H1 (cell line): ENCODE data around the gene TNRC6B. TPM values are rescaled to one million over a fixed set of nuclear protein-coding genes. Genes with fewer than 3 reads are reported as not detected.

ENCODE experiments used
- CTCF ChIA-PET: fragments of 300-600 bp; sonication (Branson Sonifier 250); formaldehyde crosslinking; loops from one replicate; lab custom pipeline; 2021; ENCODE audit not compliant: partially characterized antibody; lab: Charles Lee
- POLR2A ChIA-PET: fragments of 300-600 bp; sonication (Branson Sonifier 250); formaldehyde crosslinking; loops from one replicate; lab custom pipeline; 2021; ENCODE audit warnings: inconsistent platforms; ENCODE audit not compliant: partially characterized antibody; lab: Charles Lee
- DNase-seq, 2 experiments: peaks; one replicate each; pipeline versions ENCODE4 v3.0.0 to v3.0.0-alpha.2; 2010 to 2022; ENCODE audit warnings: low spot score in 2 of 2, low read depth in 1 of 2, mixed read lengths in 1 of 2
- FAIRE-seq: peaks from 2 replicates; lab custom pipeline; 2011; peaks lifted over from hg19 to GRCh38; lab: Jason Lieb, UNC
- H2AFZ ChIP-seq: 2 replicates; pipeline ENCODE4 v1.8.1; 2012; ENCODE audit warnings: low read length, inconsistent platforms
- H2AK5ac ChIP-seq: 2 replicates; pipeline ENCODE4 v1.6.1; 2013; ENCODE audit warnings: low read depth, low read length
- H2BK120ac ChIP-seq: replicated peaks from 2 replicates; pipeline ENCODE3; 2013; ENCODE audit warnings: low read depth, low read length, inconsistent platforms
- H2BK12ac ChIP-seq: 2 replicates; pipeline ENCODE4 v1.6.1; 2013; ENCODE audit warnings: low read depth, low read length
- H2BK15ac ChIP-seq: 2 replicates; pipeline ENCODE4 v1.6.1; 2013; ENCODE audit warnings: low read length
- H2BK20ac ChIP-seq: 2 replicates; pipeline ENCODE4 v1.6.1; 2013; ENCODE audit warnings: low read length
- H2BK5ac ChIP-seq: 2 replicates; pipeline ENCODE4 v1.6.1; 2013; ENCODE audit warnings: low read depth, low read length
- H3K14ac ChIP-seq: 2 replicates; pipeline ENCODE4 v1.6.1; 2013; ENCODE audit warnings: inconsistent platforms; ENCODE audit not compliant: insufficient read length
- H3K18ac ChIP-seq: 2 replicates; pipeline ENCODE4 v1.6.1; 2013; ENCODE audit warnings: low read length; ENCODE audit errors: extremely low read depth
- H3K23ac ChIP-seq: 2 replicates; pipeline ENCODE4 v1.6.1; 2013; ENCODE audit warnings: inconsistent platforms; ENCODE audit not compliant: insufficient read length
- H3K23me2 ChIP-seq: 2 replicates; pipeline ENCODE4 v1.6.1; 2013; ENCODE audit warnings: low read depth, low read length
- H3K27ac ChIP-seq: 2 replicates; pipeline ENCODE4 v1.6.1; 2011; ENCODE audit warnings: low read depth, low read length, inconsistent platforms
- H3K27me3 ChIP-seq, 4 experiments: replicated peaks in 1 of 4; 1 replicate in 1 of 4; 2 replicates in 3 of 4; pipeline versions ENCODE4 v1.6.1 to v1.8.1; 2011 to 2013; ENCODE audit warnings: low read length in 3 of 4, mild to moderate bottlenecking in 3 of 4, inconsistent platforms in 2 of 4, mixed read lengths in 2 of 4, moderate library complexity in 1 of 4; ENCODE audit not compliant: control insufficient read depth in 3 of 4, insufficient read depth in 3 of 4; ENCODE audit errors: extremely low read depth in 1 of 4
- H3K36me3 ChIP-seq, 4 experiments: 2 replicates each; pipeline versions ENCODE4 v1.6.1 to v1.8.1; 2011 to 2013; ENCODE audit warnings: mild to moderate bottlenecking in 4 of 4, low read length in 3 of 4, moderate library complexity in 2 of 4, control low read depth in 1 of 4, inconsistent platforms in 1 of 4; ENCODE audit not compliant: insufficient read depth in 4 of 4, control insufficient read depth in 2 of 4
- H3K4ac ChIP-seq: replicated peaks from 2 replicates; pipeline ENCODE3; 2013; ENCODE audit warnings: low read length, low read depth, mixed read lengths, inconsistent platforms; ENCODE audit not compliant: insufficient read length
- H3K4me1 ChIP-seq, 4 experiments: replicated peaks in 1 of 4; 1 replicate in 1 of 4; 2 replicates in 3 of 4; pipeline versions ENCODE4 v1.6.1 to v1.8.1; 2011 to 2013; ENCODE audit warnings: low read length in 3 of 4, inconsistent platforms in 2 of 4, mixed read lengths in 1 of 4; ENCODE audit not compliant: insufficient read depth in 4 of 4, control insufficient read depth in 3 of 4
- H3K4me2 ChIP-seq, 2 experiments: 2 replicates each; pipeline versions ENCODE4 v1.6.1 to v1.8.1; 2011 to 2013; ENCODE audit warnings: low read depth in 2 of 2, low read length in 2 of 2, control low read depth in 1 of 2, inconsistent platforms in 1 of 2, mild to moderate bottlenecking in 1 of 2; ENCODE audit not compliant: insufficient read depth in 1 of 2
- H3K4me3 ChIP-seq, 4 experiments: fragments of 200-600, 300-600 bp in 1 of 4; sonication (generic), shearing (Covaris generic), sonication (Bioruptor Twin) in 1 of 4; 2 replicates each; pipeline versions ENCODE4 v1.5.1 to v1.8.1; 2011 to 2016; ENCODE audit warnings: low read length in 4 of 4, low read depth in 3 of 4, control low read depth in 2 of 4, inconsistent platforms in 2 of 4, mild to moderate bottlenecking in 2 of 4, mixed read lengths in 1 of 4, moderate library complexity in 1 of 4; ENCODE audit not compliant: insufficient read depth in 2 of 4; ENCODE audit errors: extremely low read depth in 1 of 4
- H3K56ac ChIP-seq: replicated peaks from 2 replicates; pipeline ENCODE3; 2013; ENCODE audit warnings: low read depth, mild to moderate bottlenecking, mixed read lengths, low read length, inconsistent platforms; ENCODE audit not compliant: insufficient read length
- H3K79me1 ChIP-seq: 2 replicates; pipeline ENCODE4 v1.6.1; 2013; ENCODE audit warnings: low read depth, low read length, control low read depth
- H3K79me2 ChIP-seq, 2 experiments: 2 replicates each; pipeline versions ENCODE4 v1.6.1 to v1.8.1; 2012 to 2013; ENCODE audit warnings: low read length in 2 of 2, mild to moderate bottlenecking in 2 of 2, inconsistent platforms in 1 of 2; ENCODE audit not compliant: insufficient read depth in 2 of 2, control insufficient read depth in 1 of 2
- H3K9ac ChIP-seq, 4 experiments: replicated peaks in 1 of 4; 1 replicate in 1 of 4; 2 replicates in 3 of 4; pipeline versions ENCODE4 v1.6.1 to v1.8.1; 2011 to 2013; ENCODE audit warnings: low read depth in 3 of 4, low read length in 3 of 4, control low read depth in 2 of 4, mild to moderate bottlenecking in 2 of 4, moderate library complexity in 2 of 4, inconsistent platforms in 1 of 4; ENCODE audit errors: extremely low read depth in 1 of 4
- H3K9me3 ChIP-seq, 2 experiments: 2 replicates each; pipeline versions ENCODE4 v1.6.1 to v1.8.1; 2012 to 2013; ENCODE audit warnings: mild to moderate bottlenecking in 2 of 2, moderate library complexity in 2 of 2, control low read depth in 1 of 2, inconsistent platforms in 1 of 2, low read depth in 1 of 2, low read length in 1 of 2, mixed read lengths in 1 of 2; ENCODE audit not compliant: insufficient read depth in 2 of 2
- H4K20me1 ChIP-seq, 2 experiments: replicated peaks in 1 of 2; 2 replicates each; pipeline versions ENCODE3 to v1.8.1; 2011 to 2013; ENCODE audit warnings: inconsistent platforms in 2 of 2, low read length in 2 of 2, mild to moderate bottlenecking in 1 of 2; ENCODE audit not compliant: insufficient read depth in 2 of 2, control insufficient read depth in 1 of 2
- H4K5ac ChIP-seq: 2 replicates; pipeline ENCODE4 v1.6.1; 2013; ENCODE audit warnings: low read length, low read depth, mixed read lengths, inconsistent platforms; ENCODE audit not compliant: insufficient read length
- H4K8ac ChIP-seq: 2 replicates; pipeline ENCODE4 v1.8.0; 2013; ENCODE audit warnings: mild to moderate bottlenecking, moderate library complexity, low read length, inconsistent platforms; ENCODE audit not compliant: insufficient read depth; ENCODE audit errors: extremely low read depth
- H4K91ac ChIP-seq: replicated peaks from 2 replicates; pipeline ENCODE3; 2013; ENCODE audit warnings: low read length, mixed read lengths, inconsistent platforms; ENCODE audit not compliant: insufficient read length
- CBX5 ChIP-seq: fragments of 300-800, 300-1000 bp; sonication (generic); IDR thresholded peaks from 2 replicates; pipeline ENCODE4 v1.7.1; 2016; ENCODE audit warnings: antibody characterized with exemption, low read length, low read depth
- FOSL1 ChIP-seq: IDR thresholded peaks from 2 replicates; pipeline ENCODE4 v1.6.1; 2011; ENCODE audit warnings: mild to moderate bottlenecking, low read depth, low read length, moderate library complexity; ENCODE audit not compliant: insufficient read depth
- SIRT6 ChIP-seq: IDR thresholded peaks from one replicate; pipeline ENCODE4 v1.7.1; 2012; ENCODE audit warnings: low read length, inconsistent platforms
- TAF7 ChIP-seq: optimal IDR thresholded peaks from 2 replicates; pipeline ENCODE3; 2011; ENCODE audit warnings: low read depth, mild to moderate bottlenecking, inconsistent platforms, low read length, moderate library complexity, borderline replicate concordance
- WGBS, 2 experiments: shearing (Covaris generic) in 1 of 2; methylation state at CpG; one replicate each; pipeline versions ENCODE4 v1.1.6 to v1.1.7; 2013 to 2015; ENCODE audit warnings: low lambda C conversion rate in 2 of 2, mixed read lengths in 2 of 2, inconsistent platforms in 1 of 2, low coverage in 1 of 2, missing lambda C conversion rate in 1 of 2; ENCODE audit not compliant: insufficient replicate concordance in 2 of 2, insufficient coverage in 1 of 2, insufficient read length in 1 of 2; ENCODE audit errors: extremely low coverage in 1 of 2, missing lambda C conversion rate in 1 of 2; 5-methylcytosine and 5-hydroxymethylcytosine counted together
- polyA plus RNA-seq, 7 experiments: library from polyadenylated mRNA; depleted of rRNA in 3 of 7; stranded (reverse) in 5 of 7; unstranded in 2 of 7; fragments of >200 nt in 5 of 7; fragments of 200-250 nt in 2 of 7; gene quantifications; 1 replicate in 5 of 7; 2 replicates in 1 of 7; 4 replicates in 1 of 7; pipeline versions ENCODE4 v1.2.1 to v1.2.3, GENCODE V29; 2011 to 2013; ENCODE audit warnings: missing spikeins in 2 of 7, mixed read lengths in 2 of 7
- total RNA-seq: library from RNA; stranded (reverse); fragmentation: NEBNext Ultra II Directional; extraction: Animal tissue kit (Norgen Biotek cat#: 25700); gene quantifications from 2 replicates; pipeline ENCODE4 v1.2.1, GENCODE V29; 2021

TNRC6B gene
- total and polyA plus RNA-seq, 2 of the 8 experiments (the other 6 are each of a cell fraction or from before 2014, with no cell fraction given): 12.5 to 48.9 TPM

DNA sequence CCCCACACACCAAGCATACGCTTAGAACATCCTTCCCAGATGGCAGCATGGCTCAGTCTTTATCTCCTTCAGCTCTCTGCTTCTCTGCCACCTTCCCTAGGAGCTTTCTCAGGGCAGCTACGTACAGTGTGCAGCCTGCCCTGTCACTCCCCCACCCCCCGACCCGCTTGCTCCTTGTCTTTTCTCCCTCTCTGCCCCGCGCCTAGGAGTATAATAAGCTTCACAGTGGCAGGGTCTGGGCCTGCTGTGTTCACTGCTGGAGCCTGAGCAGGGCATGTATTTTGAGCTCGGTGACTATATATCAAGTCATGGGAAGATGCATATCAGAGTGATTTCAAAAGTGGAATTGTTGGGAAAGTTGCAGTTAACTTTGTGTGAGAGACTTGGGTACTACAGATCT, 112.8 kb downstream of the TNRC6B start:
- no peak overlapping the region for H3K27ac ChIP-seq
- POLR2A ChIA-PET: interaction anchor here (0.7 to 1.2 kb wide), 2 partner anchors 9 to 41 kb away, joined by 3 read pairs; no protein-coding TSS in a partner anchor

More for the DNA sequence above, 112.8 kb downstream of the TNRC6B start:
- H3K4me3 ChIP-seq: no peak overlapping the region
- H3K79me1 ChIP-seq: no peaks in the 10 kb centered on the region; the same call in 1 of the 2 replicates
- no peak overlapping the region for H2BK12ac ChIP-seq
- H2BK120ac ChIP-seq: no peak overlapping the region
- H3K18ac ChIP-seq: no peak overlapping the region
- H3K36me3 ChIP-seq: peaks cover 10 to 50% (median 40%) of the 10 kb centered on the region in 4 experiments
- H4K20me1 ChIP-seq: peaks cover 3 to 9% of the 10 kb centered on the region in 2 experiments
- H4K91ac ChIP-seq: no peak overlapping the region
- 95% methylated on average over 7 of the region's 7 CpGs; no CpG with 5 or more reads in 1 of the 2 experiments for WGBS, 2 experiments
- H3K14ac ChIP-seq: no peak overlapping the region
- no peaks in the 10 kb centered on the region for H3K4me1 ChIP-seq
- H3K56ac ChIP-seq: no peak overlapping the region
- TF ChIP-seq FOSL1 (no peak), TAF7 (no peak), CBX5 (no peak), SIRT6 (no peak)
- no peak overlapping the region for H3K4me2 ChIP-seq
- H3K9me3 ChIP-seq: no peaks in the 10 kb centered on the region
- H2AFZ ChIP-seq: no peak overlapping the region
- no peak overlapping the region for H3K4ac ChIP-seq
- DNase-seq: no peak
- no peak overlapping the region for H4K8ac ChIP-seq
- H3K27me3 ChIP-seq: no peaks in the 10 kb centered on the region
- H3K23me2 ChIP-seq: no peaks in the 10 kb centered on the region
- CTCF ChIA-PET: no interaction called here
- no peak overlapping the region for H2AK5ac ChIP-seq
- no peak for FAIRE-seq
- no peaks in the 10 kb centered on the region; a peak in 1 of 4 replicates for H3K79me2 ChIP-seq
- H2BK5ac ChIP-seq: no peak overlapping the region
- no peak overlapping the region for H3K23ac ChIP-seq
- no peak overlapping the region for H4K5ac ChIP-seq
- H2BK20ac ChIP-seq: no peak overlapping the region
- H3K9ac ChIP-seq: no peak overlapping the region
- no peak overlapping the region for H2BK15ac ChIP-seq
